GM12865 (cell line): Measurements from ENCODE around the gene ADAMTSL1.

Experiments
- DNase-seq: peaks from one replicate; pipeline ENCODE4 v3.0.0; 2010; ENCODE audit warnings: low read depth
- H3K4me3 ChIP-seq: 2 replicates; pipeline ENCODE4 v1.5.1; 2011; ENCODE audit warnings: mild to moderate bottlenecking, low read depth, low read length, control low read depth
- TF ChIP-seq, protein P1 (sequence below): IDR thresholded peaks from 2 replicates; pipeline ENCODE4 v1.5.1; 2011; ENCODE audit warnings: low read length, control low read depth, low read depth, inconsistent platforms; ENCODE audit not compliant: insufficient read depth; ENCODE audit errors: missing control alignments

Gene ADAMTSL1

DNA sequence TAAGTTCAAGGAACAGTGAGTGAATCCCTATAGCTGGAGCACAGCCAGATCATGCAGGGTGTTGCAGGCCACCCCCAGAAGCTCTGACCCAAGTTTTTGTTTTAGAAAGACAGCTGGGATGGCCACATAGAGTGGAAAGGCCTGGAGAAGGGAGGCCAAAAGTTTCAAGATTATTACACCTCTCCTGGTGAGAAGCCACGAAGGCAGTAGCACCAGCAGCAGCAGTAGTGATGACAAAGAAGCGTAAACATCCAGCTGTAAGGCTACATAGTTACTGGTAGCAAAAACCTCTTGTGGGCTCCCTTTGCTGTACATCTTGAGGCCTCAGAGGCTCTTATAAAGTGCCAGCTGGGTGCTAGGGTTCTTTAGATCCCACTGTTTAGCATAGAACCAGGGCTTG, 11.8 kb downstream of the ADAMTSL1 start:
- TF ChIP-seq, protein P1, sequence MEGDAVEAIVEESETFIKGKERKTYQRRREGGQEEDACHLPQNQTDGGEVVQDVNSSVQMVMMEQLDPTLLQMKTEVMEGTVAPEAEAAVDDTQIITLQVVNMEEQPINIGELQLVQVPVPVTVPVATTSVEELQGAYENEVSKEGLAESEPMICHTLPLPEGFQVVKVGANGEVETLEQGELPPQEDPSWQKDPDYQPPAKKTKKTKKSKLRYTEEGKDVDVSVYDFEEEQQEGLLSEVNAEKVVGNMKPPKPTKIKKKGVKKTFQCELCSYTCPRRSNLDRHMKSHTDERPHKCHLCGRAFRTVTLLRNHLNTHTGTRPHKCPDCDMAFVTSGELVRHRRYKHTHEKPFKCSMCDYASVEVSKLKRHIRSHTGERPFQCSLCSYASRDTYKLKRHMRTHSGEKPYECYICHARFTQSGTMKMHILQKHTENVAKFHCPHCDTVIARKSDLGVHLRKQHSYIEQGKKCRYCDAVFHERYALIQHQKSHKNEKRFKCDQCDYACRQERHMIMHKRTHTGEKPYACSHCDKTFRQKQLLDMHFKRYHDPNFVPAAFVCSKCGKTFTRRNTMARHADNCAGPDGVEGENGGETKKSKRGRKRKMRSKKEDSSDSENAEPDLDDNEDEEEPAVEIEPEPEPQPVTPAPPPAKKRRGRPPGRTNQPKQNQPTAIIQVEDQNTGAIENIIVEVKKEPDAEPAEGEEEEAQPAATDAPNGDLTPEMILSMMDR = no peak
- H3K4me3 ChIP-seq = no peak overlapping the region
- DNase-seq = no peak

DNA sequence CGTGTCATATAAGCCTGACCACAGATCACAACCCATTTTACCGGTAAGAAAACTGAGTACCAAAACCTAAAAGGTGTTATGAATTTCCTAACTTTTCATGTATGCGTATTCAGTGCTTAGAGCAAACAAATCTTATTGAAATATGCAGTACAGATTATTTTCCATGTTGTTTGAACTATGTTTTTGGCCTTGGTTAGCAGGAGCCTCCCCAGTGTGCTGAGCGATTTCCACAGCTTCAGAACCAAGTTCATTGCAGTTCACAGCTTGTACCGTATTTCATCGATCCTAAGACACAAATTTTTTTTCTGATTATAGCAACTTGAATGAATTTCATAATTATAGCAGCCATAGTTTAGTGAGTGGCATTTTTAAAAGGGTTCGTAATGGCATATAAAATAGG, 13.7 kb downstream of the ADAMTSL1 start:
- TF ChIP-seq, protein P1 = no peak
- no peak for DNase-seq

DNA sequence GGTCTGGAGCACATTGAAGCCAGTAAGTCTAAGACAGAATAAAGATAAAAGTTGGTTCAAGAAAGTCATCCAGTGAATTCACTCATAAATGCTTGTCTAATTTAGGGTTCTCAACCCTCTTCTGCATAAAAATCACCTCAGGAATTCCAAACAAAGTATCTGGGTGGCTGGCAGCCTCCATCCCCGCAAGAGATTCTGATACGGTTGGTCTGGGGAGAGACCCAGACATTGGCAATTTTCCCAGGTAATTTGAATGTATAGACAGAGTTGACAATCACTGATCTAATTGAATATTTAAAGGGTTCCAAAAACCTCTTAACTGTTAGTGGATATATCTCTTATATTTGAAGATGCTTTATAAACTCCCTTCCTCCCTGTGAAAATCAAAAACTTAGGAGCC, 14.9 kb downstream of the ADAMTSL1 start:
- no peak for DNase-seq
- TF ChIP-seq, protein P1 = no peak
- no peak overlapping the region for H3K4me3 ChIP-seq

More for the DNA sequence above, 13.7 kb downstream of the ADAMTSL1 start:
- no peak overlapping the region for H3K4me3 ChIP-seq

DNA sequence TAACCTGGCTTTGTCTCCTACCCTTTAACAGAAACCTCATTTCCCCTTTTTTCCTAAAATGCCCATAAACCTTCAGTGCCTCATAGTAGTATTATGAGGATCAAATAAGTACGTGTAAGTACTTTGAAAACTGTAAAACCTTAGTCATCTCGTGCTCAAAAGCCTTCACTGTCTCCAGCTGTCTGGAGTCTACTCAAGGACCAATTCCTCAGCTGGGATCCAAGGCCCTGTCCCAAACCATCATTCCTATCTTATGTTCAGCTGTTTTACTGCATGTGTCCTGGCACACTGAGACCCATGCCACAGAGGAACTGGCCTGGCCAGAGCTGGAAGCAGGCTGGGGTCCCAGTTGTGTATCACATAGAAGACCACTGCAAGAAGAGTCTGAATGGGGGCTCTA, 15.9 kb downstream of the ADAMTSL1 start:
- no peak overlapping the region for H3K4me3 ChIP-seq
- no peak for DNase-seq
- TF ChIP-seq, protein P1 = no peak

DNA sequence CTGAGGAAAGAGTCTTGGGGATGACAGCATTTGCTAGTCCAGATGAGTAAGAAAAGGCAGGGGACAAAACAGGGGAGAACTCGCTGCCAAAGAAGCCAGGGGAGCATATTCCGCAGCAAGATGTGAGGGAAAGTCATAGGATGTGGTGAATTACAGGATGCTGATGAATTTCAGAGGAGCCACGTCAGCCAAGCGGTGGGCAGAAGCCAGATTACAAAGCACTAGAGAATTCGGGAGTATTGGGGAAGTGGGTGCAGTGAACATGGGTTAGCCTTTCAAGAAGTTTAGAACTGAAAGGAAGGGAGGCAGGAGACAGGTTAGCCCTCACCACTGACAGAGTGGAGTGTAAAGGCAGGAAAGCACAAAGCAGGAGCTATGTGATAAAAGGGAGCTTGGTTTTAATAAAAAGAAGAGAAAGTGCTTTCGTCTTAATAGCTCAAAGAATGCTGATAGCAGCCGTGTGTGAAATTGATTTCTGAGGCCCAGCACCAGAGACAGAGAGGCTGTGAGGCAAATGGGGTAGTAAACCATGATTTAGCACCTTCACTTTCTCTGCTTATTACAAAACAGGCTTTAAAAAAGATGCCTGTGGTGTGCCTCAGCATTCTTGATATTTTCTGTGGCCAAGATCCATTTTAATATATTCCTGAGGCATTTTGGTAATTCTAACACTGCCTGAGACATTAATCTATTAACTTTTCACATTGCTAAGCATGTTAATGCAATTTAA, 16.9 kb downstream of the ADAMTSL1 start:
- H3K4me3 ChIP-seq = no peak overlapping the region
- DNase-seq = no peak
- TF ChIP-seq, protein P1 = no peak

DNA sequence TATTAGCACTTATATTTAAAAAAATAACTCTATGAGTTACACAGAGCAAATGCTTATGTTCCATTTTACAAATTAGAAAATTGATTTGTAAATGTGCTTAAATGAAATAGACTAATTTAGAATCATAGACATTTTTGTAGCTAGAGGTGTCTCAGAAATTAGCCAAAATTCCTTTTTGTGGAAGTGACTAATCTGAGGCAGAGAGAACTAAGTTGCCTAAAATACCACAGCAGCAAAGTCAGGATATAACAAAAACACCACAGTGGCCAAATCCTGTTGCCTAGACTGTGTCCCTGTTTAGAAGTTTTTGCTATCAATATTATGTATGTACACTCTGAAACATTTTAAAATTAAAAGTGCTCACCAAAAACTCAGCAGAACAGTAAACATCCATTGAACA, 18.7 kb downstream of the ADAMTSL1 start:
- H3K4me3 ChIP-seq = no peak overlapping the region
- no peak for DNase-seq
- TF ChIP-seq, protein P1 = no peak

DNA sequence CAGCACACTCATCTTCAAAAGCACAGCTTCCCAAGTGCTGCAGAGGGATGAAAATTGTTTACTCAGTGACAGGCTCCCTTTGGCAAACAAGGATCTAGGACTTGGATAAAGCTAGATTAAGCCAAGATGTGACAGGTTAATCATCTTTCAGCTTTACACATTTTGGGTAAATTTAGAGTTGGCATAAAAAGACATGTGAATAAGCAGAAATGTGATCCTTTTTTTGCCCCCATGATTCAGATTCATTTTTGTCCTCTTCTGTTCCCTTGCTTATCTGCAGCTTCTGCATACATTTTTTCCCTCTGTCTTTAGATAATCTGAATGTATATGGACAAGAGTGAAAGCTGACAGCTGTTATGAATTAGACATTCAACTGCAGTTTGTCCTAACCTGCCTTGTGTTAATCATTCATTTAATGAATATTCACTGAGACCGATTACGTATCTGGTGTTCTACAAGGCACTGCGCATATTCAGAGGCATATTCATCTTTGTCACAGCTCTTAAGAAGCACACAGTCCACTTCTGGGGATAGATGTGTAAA, 19.6 kb downstream of the ADAMTSL1 start:
- no peak overlapping the region for H3K4me3 ChIP-seq
- TF ChIP-seq, protein P1 = no peak
- no peak for DNase-seq
